Renal cortex interstitium (tissue), 11 donors: ENCODE data around the gene ABHD1. TPM values are rescaled to one million over a fixed set of nuclear protein-coding genes. Genes with fewer than 3 reads are reported as not detected.

Source experiments
- DNase-seq, 11 donors: peaks; one replicate each; pipeline ENCODE4 v3.0.0-alpha.2; 2013; ENCODE audit warnings: low read depth in 9 of 11, low spot score in 4 of 11; ENCODE audit errors: extremely low read depth in 1 of 11
- polyA plus RNA-seq, 3 donors: library from polyadenylated mRNA; unstranded; fragments of 120-200 nt; gene quantifications; one replicate each; pipeline ENCODE4 v1.2.1, GENCODE V29; 2013; ENCODE audit not compliant: insufficient read length in 3 of 3

Gene ABHD1
- polyA plus RNA-seq, 3 donors: 1.3 to 1.9 (median 1.6) TPM

DNA sequence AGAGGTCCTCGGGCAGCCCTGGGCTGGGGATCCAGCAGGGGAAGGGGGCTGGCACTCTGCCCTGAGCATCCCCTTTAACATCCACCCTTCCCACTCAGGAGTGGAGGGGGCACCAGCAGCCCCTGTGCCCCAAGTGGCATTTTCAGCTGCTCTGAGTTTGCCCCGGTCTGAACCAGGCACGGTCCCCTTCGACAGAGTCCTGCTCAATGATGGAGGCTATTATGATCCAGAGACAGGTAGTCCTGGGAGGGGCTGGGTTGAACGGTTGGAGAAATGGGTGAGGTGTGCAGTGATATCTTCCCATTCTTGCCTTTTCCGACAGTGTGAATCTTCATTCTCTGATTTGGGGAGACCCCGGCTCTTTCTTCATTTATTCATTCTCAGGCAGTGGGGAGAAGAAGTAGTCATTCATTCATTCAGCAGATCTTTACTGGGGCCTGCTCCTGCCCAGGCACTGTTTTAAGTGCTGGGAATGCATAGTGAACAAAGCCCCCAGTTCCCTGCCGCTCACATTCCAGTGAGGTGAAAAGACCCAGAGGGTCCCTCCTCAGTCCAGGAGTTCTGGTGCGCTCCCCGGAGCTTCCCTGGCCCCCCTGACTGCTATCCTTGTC, 38.4 kb upstream of the ABHD1 start:
- DNase-seq: no peak

DNA sequence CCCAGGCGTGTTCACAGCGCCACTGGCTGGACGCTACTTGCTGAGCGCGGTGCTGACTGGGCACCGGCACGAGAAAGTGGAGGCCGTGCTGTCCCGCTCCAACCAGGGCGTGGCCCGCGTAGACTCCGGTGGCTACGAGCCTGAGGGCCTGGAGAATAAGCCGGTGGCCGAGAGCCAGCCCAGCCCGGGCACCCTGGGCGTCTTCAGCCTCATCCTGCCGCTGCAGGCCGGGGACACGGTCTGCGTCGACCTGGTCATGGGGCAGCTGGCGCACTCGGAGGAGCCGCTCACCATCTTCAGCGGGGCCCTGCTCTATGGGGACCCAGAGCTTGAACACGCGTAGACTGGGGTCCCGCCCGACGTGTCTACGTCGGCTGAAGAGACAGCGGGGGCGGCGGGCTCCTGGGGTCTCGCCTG, 37.9 kb upstream of the ABHD1 start:
- no peak for DNase-seq

DNA sequence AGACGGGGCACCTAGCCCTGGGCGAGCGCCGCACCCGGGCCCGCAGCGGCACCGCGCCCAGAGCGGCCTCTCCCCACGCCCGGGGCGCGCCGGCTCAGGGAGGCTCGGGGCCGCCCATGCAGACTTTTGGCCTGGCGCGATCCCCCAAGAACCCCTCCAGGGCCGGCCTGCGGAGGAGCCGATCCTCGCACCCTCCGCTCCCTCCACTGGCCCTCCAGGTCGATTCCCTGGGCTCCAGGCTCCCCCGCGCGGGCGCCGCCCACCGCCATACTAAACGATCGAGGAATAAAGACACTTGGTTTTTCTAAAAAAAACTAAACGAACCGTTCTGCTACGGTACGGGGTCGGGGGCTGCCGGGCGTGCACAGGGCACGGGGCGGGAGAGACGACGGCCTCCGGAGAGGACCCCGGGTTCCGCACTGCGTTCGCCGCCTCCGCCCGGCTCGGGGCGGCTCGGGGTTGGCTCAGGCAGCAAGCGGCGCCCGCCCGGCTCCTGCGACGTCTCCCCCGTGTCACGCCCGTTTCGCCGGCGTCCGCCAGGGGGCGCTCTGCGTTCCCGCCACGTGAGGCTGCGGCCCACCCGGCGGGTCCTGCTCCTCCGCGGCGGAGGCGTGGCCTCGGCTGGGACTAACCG, 37.4 kb upstream of the ABHD1 start:
- DNase-seq: peak; percentile 80 to 97 (median 92)

DNA sequence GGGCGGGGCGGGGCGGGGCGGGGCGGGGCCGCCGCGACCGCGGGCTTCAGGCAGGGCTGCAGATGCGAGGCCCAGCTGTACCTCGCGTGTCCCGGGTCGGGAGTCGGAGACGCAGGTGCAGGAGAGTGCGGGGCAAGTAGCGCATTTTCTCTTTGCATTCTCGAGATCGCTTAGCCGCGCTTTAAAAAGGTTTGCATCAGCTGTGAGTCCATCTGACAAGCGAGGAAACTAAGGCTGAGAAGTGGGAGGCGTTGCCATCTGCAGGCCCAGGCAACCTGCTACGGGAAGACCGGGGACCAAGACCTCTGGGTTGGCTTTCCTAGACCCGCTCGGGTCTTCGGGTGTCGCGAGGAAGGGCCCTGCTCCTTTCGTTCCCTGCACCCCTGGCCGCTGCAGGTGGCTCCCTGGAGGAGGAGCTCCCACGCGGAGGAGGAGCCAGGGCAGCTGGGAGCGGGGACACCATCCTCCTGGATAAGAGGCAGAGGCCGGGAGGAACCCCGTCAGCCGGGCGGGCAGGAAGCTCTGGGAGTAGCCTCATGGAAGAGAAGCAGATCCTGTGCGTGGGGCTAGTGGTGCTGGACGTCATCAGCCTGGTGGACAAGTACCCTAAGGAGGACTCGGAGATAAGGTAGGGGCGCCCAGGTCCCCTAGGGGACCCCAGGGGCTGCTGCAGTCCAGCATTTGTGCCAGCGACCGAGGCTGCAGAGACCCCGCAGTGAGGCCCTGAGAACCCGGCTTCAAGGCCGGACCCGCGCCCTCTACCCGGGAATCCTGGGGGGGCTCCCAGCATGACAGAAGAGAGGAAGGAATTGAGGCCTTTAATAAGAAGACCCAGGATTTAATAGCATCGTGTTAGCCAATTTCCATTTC, 36.7 kb upstream of the ABHD1 start, which contains the start of gene KHK:
Gene KHK (plus strand): TSS at position 49 of the 870 bp plus-strand sequence. CDS start 488 bp downstream, at position 537.
- DNase-seq: no peak

DNA sequence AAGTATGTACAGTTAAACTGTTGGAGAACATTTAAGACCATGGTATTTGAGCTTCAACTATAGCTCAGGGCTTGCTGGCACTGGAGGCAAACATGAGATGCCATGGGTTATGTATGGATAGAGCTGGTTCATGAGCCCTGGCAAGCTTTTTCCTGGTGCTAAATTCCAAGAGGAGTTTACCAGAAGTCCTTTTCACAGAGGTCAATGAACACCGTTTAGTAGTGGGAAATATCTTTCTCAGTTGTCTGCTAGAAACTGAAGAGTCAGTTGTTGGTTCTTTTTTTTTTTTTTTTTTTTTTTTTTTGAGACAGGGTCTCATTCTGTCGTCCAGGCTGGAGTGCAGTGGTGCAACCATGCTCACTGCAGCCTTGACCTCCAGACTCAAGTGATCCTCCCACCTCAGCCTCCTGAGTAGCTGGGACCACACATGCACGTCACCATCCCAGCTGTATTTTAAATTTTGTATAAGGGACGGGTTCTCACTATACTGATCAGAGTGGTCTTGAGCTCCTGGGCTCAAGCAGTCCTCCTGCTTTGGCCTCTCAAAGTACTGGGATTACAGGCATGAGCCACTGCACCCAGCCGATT, 35.7 kb upstream of the ABHD1 start:
- no peak for DNase-seq

DNA sequence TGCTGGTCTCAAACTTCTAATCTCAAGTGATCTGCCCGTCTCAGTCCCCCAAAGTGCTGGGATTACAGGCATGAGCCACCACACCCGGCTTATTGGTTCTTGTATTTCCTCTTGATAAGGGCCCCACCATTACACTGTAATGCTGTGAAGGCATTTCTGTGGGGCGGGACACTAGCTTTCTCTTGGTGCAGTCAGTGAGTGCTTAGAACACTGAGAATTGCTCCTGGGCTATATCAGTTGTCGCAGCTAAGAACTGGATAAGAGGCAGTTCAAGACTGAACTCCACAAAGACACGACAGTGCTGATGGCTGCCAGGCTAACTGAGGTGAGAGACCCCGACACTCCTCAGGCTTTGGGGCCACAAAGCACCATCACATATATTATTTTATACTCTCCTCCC, 35.0 kb upstream of the ABHD1 start:
- no peak for DNase-seq

DNA sequence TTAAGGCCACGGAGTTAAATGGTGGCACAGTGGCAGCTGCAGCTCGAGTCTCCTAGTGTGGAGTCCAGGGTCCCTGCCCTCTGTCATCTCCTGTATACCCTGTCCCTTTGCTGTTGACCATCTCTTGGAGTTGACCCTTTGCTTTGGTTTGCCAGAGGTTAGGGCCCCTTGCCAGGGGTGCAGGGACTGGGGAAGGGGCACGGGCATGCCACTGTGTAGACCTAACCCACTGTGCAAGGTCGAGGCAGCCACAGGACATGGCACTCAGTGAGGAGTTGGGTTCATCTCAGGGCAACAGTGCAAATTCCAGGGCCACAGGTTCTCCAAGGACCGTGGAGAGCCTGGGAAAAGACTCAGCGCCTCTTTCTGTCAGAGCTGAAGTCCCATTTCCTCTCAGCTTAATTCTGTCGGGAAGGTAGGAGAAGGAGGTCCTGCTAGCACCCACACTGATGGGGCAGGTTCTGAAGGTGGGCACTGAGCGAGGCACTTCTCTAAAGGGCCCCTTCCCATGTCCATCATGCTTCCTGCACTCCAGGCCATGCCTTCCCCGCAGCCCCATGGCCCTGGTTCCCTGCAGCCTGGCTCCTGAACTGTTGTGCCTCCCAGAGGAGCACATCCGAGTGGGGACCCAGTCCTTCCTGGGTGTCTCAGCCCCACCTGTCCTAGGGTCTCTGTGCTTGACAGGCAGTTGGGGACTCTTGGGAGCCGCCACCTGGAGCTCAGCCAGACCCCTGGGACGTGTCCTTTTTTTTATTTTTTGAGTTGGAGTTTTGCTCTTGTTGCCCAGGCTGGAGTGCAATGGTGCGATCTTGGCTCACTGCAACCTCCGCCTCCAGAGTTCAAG, 34.3 kb upstream of the ABHD1 start:
- DNase-seq: no peak

DNA sequence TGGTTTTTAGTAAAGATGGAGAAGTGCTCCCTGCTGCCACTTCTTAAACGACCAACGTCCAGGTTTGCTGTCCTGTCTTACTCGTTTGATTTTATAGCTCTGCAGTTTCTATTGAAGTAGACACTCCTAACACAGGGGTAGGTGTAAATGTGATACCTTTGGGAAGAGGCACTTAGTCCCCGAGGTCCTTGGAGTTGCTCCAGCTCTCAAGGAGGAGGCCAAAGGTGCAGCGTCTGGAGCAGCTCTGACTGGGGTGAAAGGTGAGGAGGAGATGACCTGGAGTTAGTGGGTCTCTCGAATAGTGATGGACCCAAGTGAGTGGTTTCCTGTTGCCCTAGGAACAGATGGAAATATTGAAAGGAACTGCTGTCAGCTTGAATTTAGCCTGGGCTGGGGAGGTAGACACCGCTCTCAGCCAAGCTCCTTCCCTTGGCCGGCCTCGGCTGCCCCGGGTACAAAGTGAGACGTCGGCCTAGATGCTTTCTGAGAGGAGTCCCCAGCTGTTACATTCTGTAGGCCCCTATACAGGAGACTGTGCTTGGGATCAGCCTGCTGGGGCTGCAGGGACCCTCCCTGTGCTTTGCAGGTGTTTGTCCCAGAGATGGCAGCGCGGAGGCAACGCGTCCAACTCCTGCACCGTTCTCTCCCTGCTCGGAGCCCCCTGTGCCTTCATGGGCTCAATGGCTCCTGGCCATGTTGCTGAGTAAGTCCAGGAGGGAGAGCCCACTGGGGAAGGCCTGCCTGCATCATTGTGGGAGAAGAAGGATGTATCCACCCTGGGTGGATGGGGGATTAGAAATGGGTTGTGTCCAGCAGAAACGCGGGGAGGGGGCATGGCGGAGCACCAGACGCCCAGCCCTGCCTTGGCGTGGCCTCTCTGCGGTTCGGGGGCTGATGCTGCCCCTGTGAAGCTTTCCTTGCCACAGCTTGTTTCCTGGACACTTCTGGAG, 31.6 kb upstream of the ABHD1 start:
- DNase-seq: no peak

DNA sequence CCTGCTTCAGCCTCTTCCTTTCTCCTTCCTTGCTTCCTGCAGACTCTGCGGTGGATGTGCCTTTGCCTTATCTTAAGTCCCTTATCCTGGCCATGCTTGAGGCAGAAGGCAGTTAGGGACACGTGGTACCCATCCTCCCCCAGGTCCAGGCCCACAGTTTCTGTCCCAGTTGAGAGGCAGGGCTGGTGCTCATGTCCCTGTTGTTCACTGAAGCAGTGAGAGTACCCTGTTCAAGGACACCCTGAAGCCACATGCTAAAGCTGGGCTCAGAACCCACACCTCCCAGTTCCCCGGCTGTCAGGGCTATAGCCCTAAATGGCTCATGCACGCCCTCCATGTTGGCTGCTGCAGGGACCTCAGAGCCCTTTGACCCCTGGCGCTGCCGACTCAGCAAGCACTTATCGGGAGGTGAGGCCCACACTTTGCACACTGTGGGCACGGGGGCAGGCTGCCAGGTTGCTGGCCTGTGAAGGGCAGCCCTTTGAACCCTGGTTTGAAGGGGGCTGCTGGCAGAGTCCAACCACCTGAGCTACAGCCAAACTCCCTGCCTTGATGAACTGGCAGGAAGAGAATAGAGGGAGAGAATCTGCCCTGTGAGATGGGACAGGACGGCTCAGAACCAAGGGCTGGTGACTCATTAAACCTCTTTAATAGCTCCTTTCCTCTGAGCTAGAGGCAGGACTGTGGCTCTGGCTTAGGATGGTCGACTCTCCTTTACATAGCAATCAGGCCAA, 30.8 kb upstream of the ABHD1 start:
- no peak for DNase-seq

DNA sequence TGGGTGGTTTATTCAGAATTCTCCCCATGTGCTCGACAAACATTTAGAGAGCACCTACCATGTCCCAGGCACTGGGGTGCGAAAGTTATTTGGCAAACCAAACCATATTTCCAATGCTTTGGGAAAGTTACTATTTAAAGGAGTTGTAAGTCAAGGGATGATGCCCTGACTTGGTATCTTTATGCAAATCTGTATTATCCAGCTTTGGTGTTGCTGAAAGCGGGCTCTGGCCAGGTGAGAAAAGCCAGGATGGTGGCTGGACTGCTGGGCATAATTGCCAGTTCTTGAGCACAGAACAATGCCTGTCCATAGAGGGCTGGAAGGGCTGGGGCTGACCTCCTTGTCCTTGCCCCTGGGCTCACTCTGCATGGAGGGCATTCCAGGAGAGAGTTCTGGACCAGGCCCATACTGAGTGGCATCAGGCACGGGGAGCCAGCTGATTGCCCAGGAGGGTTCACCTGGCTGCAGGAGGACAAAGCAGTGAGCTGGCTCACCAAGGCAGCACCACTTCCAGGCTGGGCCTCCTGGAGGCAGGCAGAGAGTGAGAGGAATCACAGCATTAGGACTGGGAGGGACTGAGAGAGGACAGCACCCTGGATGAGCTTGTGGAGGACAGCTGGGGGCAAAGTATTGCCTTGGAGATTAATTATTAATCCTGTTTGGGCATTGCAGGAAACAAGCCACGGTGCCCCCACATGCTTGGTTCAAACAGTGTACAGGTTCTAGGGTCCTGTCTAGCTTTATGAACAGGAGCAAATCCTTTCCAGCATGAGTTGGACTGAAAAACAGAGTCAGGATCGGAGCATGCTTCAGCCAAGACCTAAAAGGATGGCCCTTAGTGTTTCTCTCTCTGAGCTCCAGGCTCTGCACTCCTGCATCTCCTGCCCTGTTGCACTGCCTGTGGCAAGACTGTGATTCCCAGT, 29.9 kb upstream of the ABHD1 start:
- no peak for DNase-seq

DNA sequence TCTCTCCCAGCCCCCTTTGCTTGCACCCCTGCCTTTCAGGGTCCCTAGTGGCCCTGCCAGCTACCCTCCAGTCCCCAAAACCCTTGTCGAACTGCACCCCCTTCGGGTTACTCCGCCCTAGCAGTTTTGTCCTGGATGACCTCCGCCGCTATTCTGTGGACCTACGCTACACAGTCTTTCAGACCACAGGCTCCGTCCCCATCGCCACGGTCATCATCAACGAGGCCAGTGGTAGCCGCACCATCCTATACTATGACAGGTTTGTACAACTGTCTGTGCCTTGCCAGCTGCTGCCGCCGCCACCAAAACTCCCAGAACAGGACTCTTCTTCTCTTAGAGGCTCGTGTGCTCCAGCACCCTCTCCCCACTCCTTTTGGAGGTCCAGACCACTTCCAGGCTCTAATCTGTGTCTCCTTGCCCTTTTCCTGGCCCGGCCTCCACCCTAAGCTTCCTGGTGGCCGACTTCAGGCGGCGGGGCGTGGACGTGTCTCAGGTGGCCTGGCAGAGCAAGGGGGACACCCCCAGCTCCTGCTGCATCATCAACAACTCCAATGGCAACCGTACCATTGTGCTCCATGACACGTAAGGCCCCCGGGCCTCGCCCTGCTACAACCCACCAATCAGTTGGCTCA, 29.1 kb upstream of the ABHD1 start:
- no peak for DNase-seq

DNA sequence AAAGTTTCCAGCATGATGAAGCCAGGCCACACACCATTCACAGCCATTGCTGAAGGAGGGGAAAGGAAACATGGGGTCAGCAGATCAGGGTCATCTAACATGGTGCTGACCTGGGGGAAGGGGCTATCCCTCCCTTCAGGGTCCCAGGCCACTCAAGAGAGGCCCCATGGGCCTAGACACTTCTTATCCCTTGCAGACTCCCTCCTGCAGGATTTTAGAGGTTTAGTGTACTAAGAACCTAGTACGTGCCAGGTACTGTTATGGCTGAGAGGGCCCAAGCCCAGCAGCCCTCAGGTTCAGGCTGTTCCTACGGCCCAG, 28.2 kb upstream of the ABHD1 start:
- no peak for DNase-seq

DNA sequence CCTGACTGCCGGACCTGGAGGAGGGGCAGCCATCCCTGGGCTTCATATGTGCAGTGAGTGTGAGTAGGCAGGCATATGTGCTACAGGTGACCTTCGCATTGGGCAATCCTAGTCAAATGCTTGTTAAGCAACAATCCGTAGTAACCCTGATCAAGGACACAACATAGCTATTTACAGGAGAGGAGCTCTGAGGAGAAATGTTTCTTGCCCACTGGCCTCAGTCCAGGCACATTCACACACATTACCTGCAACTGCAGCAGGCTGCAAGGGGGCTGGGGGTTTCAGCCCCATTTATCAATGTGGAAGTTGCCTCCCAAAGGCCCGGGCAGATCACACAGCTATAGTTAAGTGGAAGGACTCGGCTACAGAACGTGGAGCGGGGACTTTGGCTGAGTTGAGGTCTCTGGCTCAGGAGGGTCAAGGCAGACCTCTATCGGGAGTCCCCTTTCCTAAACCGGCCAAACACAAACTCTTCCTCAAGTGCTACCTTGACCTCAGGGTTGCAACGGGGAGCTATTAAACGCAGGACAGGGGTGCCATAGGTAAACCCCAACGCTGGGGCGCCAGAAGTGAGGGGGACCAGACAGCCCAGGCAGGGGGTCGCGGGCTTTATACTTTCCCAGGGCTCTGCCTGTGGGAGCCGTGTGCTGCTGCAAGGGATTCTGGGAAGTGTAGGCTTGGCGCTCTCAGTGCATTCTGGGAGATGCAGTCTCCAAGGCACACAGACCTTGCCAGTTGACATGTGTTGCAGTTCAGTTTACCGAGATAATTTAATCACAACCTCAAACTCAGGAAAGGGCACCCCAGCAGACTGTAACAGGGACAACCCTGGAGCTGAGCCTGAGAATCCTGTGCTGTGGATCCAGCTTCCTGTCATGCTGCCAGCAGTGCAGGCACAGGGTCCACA, 27.6 kb upstream of the ABHD1 start:
- DNase-seq: peak in 1 of 11 donors; percentile 54

DNA sequence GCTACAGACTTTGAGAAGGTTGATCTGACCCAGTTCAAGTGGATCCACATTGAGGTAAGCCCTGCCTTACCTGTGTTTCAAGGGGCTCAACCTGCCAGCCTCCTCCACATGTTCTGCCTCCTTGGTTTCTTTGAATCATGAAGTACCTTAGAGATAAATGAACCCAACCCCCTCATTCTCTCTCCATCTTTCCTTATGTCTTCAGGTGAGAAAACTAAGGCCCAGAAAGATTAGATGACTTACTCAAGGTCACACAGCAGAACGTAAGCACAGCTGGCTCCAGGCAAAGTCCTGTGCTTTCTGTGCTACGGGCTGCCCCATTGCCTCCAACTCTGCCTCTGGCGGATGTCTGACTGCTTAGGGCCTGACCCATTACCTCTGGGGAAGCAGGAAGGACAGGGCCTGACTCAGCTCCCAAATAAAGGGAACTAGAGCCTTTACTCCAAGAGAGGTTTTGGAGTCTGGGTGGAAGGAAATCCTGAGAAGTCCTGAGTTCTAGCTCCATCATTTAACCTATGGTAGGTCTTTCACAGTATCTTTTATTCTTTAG, 26.8 kb upstream of the ABHD1 start:
- DNase-seq: no peak

DNA sequence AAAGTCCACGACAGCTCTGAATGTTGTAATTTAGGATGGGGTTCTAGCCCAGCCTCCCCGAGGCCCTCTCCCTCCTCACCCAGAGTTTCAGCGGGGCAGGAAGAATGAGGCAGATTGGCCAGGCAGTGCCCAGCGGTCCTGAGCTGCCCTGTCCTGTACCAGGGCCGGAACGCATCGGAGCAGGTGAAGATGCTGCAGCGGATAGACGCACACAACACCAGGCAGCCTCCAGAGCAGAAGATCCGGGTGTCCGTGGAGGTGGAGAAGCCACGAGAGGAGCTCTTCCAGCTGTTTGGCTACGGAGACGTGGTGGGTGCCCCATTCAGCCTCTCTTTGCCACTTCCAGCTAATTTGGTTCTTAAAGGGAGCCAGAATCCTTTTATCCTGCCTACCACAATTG, 26.3 kb upstream of the ABHD1 start:
- no peak for DNase-seq
